ENCODE measurements around the gene PI4KB. TPM values are rescaled to one million over a fixed set of nuclear protein-coding genes. Genes with fewer than 3 reads are reported as not detected.
"Not testable (repeated sequence)": the region's sequence is repeated elsewhere in the genome, so short reads cannot be mapped to it uniquely, and the experiment has no call there.

The PI4KB gene
- polyA plus RNA-seq, 12 donors, result 40.5 to 65.1 (median 50.5) TPM; not detected in 1

DNA sequence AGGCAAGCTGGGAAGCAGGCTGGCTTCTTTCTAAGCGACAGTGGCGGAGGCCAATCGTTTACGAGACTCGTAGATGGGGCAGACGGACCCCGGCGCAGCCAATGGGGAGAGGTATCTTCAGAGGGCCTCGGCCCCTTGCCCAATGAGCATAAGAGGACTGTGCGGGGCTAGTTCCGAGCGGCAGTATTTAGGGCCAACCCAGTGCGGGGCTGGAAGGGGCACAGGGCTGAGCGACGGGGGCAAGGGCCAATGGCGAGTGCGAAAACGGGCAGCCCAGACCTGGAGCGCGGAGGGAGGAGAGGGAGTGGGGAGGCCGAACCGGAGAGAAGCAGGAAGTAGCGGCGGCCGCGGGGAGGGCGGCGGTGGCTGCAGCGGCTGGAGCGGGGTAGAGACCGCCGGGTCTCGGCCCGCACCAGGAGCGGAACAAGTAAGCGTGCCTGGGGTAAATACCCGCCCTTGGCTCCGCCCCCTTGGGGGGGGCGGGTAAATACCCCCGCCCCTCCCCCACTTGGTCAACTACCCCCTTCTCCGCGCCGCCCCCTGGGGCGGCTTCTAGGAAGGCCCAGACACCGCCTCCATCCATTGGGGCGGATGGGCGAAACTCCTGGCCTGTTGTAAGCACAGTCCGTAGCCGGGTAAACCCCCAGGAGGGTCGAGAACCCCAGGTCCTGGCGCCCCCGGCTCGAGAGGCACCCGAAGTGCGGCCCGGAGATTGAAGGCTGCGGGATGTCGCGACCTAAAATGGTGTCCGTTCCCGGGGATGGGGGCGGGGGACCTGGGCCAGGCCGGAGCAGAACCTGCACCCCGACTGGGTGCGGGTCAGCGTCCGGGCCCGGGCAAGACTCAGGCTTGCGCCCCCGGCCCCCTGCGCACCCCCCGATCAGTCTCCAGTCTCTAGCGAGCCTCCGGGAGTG, 45.0 kb downstream of the PI4KB start, which contains the start of gene ZNF687:
TSS of gene ZNF687 (plus strand) at position 331 of the 914 bp plus-strand sequence. CDS start 3,993 bp downstream, outside the sequence.
- DNase-seq, result peak; percentile 100

DNA sequence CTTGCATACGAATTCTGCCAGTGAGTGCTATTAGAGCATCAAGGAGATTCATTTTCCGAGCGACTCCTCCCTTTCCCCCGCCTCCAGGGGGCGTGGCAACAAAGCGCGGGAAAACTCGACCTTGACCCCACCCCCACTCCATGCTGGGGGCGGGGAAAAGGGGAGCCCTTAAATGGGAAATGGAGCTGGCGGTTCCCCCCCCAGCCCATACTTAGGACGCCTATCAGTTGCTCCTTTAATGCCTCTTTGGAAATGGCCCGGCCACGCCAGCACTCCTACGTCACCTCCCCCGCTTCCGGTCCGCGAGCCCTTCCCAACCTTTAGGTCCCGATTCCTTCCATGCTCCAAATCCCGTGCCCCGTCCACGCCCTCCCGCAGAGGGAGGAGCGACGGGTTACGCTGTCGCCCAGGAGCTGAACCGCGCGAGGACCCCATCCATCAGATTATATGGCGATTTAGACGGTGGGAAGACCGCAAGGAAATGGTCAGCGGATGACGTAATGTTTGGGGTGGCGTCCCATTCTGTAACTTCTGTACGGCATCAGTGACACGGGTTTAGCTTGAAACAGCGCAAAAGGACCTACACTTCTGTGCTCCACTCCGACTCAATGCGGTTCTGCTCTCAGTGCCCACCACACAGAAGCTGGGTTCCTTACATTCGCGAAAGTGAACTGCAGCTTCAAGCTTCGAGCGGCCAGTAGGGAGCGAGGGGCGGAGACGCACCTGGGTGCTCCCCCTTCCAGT, 45.8 kb downstream of the PI4KB start:
- peak; percentile 98 for DNase-seq

DNA sequence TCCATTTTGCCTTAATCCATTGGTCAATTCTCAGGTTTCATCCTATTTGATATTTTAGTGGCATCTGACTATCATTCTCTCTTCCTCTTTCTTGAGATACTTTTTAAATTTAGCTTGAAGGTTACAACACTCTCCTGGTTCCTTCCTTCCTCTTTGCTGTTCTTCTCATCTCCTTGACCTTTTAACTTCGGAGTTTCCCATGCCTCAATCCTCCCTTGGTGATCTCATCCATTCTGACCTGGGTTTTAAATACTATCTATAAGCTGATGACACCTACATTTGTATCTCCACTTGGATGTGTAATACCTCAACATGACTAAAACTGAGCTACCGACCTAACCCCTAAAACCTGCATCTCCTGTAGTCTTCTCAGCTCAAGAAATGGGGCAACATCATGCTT, 50.0 kb downstream of the PI4KB start:
- no peak for DNase-seq

DNA sequence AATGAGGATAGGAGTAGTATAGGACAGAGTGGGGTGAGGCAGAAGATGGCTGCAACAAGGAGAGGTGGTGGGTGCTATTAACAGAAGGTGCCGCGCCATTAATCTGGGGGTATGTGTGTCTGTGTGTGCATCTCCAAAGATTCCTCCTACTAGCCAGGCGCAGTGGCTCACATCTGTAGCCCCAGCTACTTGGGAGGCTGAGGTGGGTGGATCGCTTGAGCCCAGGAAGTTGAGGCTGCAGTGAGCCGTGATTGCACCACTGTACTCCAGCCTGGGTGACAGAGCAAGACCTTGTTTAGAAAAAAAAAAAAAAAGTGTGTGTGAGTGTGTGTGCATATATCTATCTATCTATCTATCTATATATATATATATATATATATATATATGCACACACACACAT, 51.9 kb downstream of the PI4KB start:
- not testable (repeated sequence) for DNase-seq

DNA sequence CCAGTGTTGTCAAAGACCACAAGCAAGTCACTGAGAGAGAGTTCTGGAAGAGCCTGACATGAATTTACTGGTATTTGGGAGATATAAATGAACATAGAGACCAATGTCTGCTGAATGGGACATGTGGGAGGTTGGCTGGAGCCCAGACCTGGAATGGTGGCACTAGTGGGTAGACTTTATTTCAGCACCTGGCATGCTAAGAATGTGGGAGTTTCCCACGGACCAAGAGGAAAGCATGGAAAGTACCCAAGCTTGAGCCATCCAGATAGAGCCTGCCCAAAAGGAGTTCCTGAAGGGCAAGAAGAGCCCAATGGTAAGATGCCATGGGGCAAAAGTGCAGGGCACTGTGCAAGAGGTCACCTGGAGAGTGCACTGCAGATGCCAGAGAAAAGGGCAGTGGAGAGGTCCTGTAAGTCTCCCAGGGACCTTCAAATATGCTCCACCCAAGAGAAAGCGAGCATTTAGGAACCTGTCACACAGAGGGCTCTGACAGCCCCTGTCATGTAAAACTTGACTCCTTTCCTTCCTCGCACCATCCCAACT, 53.2 kb downstream of the PI4KB start:
- DNase-seq, result no peak

DNA sequence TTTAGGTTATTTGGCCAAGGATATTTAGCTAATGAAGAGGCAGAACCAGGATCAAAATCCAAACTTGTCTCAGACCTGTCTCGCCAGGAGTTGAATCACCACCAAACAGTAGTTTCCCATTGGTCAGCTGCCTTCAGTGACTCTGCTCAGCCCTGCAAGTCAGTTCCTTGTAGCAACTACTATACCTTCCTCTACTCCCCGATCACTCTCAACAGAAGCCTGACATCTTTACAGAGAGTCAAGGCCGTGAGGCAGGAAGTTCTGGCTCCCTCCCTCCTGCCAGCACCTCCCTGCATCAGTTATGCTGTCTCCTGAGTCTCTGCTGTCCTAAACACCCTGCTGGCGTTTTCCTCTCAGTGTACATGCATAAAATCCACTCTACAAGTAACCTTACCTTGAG, 59.5 kb downstream of the PI4KB start:
- no peak for DNase-seq

DNA sequence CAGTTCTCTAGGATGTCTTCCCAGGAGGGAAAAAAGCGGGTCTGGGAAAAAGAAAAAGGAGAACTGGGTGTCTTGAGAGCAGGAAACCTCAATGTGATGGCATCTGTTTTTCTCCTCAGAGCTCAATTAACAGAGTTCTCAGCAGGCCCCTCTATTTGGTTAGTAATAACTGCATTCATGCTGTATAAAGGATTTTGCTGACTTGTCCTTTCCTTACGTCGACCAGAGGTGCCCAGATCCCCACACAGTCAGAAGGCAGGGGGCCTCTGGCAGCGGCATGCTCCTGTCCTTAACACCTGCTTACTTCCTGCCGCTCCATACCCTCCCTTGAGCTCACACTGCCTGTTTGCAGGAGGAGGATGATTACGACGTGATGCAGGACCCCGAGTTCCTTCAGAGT, 60.4 kb downstream of the PI4KB start:
- no peak for DNase-seq

DNA sequence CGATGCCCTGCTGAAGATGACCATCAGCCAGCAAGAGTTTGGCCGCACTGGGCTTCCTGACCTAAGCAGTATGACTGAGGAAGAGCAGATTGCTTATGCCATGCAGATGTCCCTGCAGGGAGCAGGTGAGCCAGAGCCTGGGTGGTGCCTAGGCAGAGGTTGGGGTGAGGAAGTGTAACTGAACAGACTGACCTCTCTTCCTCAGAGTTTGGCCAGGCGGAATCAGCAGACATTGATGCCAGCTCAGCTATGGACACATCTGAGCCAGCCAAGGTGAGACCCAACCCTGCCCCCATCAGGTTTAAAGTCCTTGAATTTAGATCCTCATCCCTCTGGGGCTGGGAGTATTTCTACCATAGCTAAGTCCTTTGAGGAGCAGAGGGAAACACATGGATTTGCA, 60.9 kb downstream of the PI4KB start:
- DNase-seq, result no peak

DNA sequence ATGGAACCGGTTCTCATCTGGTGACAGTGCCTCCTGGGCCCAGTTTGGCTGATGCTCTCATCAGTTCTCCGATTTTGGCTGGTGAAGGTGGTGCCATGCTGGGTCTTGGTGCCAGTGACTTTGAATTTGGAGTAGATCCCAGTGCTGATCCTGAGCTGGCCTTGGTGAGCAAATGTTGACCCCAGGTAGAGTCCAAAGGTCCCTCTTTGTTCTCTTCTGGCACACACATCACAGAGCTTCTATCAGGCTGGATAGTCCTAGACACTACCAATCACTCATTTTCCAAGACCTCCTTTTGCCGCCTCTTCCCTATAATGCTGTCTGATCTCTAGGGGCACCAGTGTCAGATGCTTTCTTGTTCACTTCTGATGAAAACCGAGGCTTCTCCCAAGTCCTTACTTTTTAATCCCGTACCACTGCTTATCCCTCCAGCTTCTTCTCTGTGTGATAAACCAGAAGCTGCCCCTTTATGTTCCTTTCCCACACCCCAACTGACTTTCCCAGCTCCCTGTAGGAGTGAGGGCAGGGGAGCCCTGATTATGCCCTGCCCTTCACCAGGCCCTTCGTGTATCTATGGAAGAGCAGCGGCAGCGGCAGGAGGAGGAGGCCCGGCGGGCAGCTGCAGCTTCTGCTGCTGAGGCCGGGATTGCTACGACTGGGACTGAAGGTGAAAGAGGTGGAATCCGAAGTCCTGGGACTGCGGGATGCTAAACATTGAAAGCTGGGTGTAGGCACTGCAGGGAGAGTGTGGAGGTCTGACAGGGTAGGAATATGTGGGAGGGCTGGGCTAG, 61.6 kb downstream of the PI4KB start:
- no peak for DNase-seq

DNA sequence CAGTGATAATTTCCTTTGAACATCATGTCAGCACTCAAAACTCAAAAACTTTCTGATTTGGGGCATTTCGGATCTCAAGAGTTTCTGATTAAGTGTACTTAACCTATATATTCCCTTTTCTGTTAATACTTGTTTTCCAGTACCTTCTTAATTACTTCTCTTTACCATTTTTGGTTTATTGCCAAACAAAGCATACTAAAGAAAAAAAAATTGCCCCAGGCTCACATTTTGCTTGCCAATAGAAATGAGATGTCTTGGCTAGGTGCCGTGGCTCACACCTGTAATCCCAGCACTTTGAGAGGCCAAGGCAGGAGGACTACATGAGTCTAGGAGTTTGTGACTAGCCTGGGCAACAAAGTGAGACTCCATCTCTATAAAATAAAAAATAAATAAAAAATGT, 67.9 kb downstream of the PI4KB start:
- no peak for DNase-seq

DNA sequence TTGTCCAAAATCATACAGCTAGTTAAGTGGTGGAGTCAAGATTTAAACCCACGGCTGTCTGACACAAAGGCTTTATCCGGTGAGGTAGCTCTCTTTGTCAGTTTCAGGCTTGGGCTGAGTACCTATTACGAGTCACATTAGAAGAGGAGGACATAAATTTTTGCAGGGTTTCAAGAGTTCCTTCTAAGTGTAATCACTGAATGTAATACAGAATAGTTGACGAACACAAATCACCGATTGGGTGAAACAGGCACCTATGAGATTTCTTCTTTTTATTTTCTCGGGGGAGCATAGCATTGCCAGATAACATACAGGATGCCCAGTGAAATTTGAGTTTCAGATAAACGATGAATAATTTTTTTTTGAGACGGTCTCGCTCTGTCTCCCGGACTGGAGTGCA, 71.8 kb downstream of the PI4KB start:
- no peak for DNase-seq

DNA sequence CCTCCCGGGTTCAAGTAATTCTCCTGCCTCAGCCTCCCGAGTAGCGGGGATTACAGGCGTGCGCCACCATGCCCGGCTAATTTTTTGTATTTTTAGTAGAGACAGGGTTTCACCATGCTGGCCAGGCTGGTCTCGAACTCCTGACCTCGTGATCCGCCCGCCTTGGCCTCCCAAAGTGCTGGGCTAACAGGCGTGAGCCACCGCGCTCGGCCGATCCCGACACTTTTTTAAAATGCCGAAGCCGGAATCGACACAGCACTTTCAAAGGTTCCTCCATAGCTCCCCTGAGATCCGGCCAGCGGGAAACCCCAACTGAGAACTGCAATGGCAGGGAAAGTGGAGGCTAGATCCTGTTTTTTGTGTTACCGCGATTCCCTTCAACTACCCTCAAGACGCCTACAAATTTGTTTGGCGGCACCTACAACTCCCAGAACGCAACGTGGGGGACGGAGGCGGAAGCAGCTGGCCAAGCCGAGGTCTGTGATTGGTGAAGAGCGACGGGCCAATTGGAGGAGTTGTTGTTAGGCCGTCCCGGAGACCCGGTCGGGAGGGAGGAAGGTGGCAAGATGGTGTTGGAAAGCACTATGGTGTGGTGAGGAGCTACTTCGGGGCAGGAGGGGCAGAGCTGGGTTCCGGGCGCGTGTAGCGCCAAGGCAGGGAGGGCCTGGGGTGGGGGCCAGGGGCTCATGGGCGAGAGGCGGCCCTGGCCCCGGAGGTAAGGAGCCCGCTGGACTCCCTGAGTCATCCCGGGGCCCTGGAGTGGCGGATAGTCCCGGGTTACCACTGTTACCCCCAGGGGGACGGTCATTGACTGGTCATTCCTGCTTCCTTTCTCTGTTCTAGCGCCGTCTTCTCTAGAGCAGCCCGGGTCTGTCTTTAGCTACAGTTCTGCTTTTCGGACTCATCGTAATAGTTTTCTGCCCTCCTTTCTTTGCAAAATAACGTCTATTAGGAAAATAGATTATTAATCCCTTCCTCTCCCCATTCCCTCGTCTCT, 72.7 kb downstream of the PI4KB start, which contains the start of gene PSMD4:
TSS of gene PSMD4 (plus strand) at position 518 of the 997 bp plus-strand sequence. CDS start at position 567, 49 bp downstream.
- peak; percentile 98 for DNase-seq

DNA sequence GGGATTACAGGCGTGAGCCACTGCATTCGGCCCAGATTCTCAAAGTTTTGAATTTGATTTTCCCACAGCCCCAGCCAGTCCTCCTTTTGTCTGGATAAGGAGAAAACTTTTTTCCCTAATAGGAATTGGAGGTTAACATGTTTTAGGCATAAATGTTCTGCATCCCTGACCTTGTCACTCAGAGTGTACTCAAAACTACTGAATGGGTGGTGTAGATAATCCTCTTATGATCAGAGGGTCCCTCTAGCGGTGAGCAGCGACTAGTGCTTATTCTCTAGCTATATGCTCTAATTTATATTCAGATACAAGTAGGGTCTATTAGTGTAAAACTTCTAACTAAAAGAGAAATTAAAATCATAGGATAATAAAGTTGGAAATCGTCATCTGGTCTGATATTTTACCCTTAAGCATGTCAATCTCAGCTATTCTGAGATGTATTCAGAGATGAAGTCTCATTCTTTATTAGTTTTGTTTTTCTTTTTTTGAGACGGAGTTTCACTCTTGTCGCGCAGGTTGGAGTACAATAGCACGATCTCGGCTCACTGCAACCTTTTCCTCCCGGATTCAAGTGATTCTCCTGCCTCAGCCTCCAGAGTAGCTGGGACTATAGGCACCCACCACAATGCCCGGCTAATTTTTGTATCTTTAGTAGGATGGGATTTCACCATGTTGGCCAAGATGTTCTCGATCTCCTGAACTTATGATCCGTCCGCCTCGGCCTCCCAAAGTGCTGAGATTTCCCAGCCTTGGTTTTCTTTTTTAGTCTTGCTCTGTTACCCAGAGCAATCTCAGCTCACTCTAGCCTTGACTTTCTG, 75.4 kb downstream of the PI4KB start:
- peak; percentile 69 for DNase-seq

DNA sequence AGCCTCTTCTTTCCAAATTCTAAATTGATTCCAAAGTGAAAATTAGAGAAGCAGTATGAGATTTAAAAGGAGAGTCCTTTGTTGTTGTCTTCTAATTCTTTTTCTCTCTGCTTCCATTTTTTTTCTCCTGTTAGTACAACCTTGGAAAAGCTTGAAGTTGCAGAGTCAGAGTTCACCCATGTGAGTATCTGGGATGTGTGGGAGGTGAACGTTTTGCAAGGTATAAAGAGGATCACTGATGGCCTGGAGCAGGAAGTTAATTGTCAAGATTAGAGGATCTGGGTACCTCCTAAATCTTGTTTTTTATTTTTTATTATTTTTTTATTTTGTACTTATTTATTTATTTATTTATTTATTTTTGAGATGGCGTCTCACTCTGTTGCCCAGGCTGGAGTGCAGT, 80.4 kb downstream of the PI4KB start:
- DNase-seq, result no peak

DNA sequence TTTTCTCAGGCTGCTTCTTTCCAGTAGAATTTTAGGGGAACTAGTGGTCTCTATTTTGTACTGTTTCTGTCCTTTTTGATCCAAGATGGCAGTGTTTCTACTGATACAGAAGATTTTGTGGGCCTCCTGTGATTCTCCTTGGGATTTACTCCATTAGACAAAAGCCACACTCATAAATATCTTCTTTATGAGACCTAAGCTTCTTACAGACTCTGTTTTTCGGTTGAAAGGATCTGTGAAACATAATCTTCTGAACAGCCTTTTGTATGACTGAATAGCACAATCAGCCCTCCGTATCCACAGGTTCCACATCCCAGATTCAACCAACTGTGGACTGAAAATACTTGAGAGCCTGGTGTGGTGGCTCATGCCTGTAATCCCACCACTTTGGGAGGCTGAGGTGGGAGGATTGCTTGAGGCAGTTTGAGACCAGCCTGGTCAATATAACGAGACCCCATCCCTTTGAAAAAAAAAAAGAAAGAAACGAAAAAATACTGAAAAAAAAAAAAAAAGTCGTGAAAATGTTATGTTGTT, 83.5 kb downstream of the PI4KB start:
- DNase-seq, result no peak

DNA sequence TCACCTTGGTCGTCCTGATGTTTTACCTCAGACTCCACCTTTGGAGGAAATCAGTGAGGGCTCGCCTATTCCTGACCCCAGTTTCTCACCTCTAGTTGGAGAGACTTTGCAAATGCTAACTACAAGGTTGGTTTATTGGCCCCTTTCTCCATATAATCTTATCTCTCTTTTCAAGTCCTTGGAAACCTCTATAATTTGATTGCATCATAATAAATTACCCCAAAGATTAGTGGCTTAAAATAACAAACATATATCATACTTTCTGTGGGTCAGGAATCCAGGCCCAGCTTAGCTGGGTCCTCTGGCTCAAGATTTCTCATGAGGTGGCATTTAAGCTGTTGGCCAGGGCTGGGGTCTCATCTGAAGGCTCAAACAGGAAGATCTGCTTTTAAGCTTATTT, 84.8 kb downstream of the PI4KB start:
- no peak for DNase-seq
